ENCODE measurements around the gene ITGB6. TPM values are rescaled to one million over a fixed set of nuclear protein-coding genes. Genes with fewer than 3 reads are reported as not detected.

The ITGB6 gene
- total and polyA plus RNA-seq, 7 donors: 1.8 to 5.1 (median 2.5) TPM; not detected in 4

DNA sequence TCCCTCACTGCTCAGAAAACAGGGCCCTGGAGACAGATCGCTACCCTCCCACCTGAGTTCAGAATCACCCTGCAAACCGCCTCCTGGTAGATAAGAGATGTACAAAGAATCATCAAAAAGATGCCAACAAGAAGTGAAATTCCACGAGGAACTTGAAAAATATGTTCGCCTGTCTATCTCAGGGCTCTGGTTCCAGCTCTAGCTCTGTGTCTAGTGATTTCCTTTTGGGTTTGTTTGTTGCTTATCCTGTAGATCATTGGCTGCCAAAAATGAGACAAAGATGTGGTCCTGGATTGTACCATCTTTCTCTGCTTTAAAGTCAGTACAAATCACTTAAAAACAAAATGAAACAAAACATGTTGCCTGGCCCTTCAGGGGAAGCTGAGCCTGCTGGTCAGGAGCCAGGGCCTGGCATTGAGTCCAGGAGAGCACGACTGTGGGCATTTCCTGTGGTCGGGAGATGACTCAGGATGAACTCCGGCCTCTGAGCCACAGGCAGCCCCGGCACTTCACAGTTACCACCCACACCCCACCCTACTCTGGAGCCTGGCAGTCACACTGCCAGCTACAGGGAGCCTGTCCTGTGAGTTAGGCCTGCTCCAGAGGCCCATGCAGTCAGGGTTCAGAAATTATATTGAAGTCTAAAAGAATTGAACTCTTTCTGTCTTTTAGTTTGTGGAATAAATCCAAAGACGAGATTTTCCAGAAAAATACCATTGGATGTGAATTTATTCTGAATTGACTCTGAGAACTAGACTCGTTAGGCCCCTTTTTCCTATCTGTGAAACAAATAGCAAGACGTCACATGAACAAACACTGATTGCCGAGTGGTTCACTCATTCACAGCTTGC, 8.0 kb upstream of the ITGB6 start:
- intact Hi-C loops (cut with DNase I): no loop called here
- Histone ChIP-seq H3K4me3 (no peak overlapping the region), H3K4me1 (peaks cover 0 to 29% (median 18%) of the 10 kb centered on the region in 4 donors), H3K27me3 (no peaks in the 10 kb centered on the region), H3K27ac (peak overlapping the region; percentile 33 to 79 (median 64)), H3K36me3 (no peaks in the 10 kb centered on the region), H3K9me3 (no peaks in the 10 kb centered on the region)
- peak; percentile 85 for DNase-seq
- no peak for TF ChIP-seq POLR2A (IDR thresholded peaks at IDR 0.05)
- TF ChIP-seq POLR2AphosphoS5 (IDR thresholded peaks at IDR 0.05): no peak
- TF ChIP-seq EP300 (IDR thresholded peaks at IDR 0.05): no peak
- TF ChIP-seq CTCF (IDR thresholded peaks at IDR 0.05): no peak
- 33 to 52% methylated on average over 12 of the region's 12 CpGs for WGBS, 2 donors

DNA sequence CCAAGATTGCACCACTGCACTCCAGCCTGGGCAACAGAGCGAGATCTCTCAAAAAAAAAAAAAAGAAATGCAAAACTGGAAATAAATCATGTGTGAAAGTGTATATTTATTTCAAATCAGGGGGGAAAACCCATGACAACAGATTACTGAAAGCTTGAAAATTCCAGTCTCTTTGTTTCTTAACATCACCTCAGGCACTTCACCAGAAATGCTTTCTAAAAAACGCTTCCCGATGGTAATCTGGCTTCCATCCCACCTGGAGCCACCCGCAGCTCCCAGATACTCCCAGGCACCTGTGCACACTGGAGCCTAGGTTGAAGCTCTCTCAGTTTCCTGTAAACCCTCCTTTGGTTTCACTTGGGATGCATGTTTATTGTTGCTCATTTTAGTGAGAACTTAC, 7.2 kb upstream of the ITGB6 start:
- 84 to 89% methylated on average over 4 of the region's 4 CpGs for WGBS, 2 donors
- intact Hi-C loops (cut with DNase I): no loop called here
- H3K4me1 ChIP-seq: peaks cover 0 to 29% (median 18%) of the 10 kb centered on the region in 4 donors
- H3K36me3 ChIP-seq: no peaks in the 10 kb centered on the region
- no peak for DNase-seq
- H3K9me3 ChIP-seq: no peaks in the 10 kb centered on the region
- no peaks in the 10 kb centered on the region for H3K27me3 ChIP-seq
- H3K4me3 ChIP-seq: no peak overlapping the region
- H3K27ac ChIP-seq: peak overlapping the region in 3 of 4 donors; percentile 33 to 79 (median 72)
- TF ChIP-seq CTCF (IDR thresholded peaks at IDR 0.05): no peak

- Histone ChIP-seq H3K36me3 (no peaks in the 10 kb centered on the region), H3K4me3 (no peak overlapping the region), H3K27ac (no peak overlapping the region), H3K4me1 (peaks cover 0 to 29% (median 18%) of the 10 kb centered on the region in 4 donors), H3K27me3 (no peaks in the 10 kb centered on the region), H3K9me3 (no peaks in the 10 kb centered on the region)
- DNase-seq: no peak
- TF ChIP-seq POLR2AphosphoS5 (IDR thresholded peaks at IDR 0.05) (no peak), EP300 (IDR thresholded peaks at IDR 0.05) (no peak), CTCF (IDR thresholded peaks at IDR 0.05) (no peak), POLR2A (IDR thresholded peaks at IDR 0.05) (no peak)
- 97 to 99% methylated on average over 4 of the region's 4 CpGs for WGBS, 2 donors
- intact Hi-C loops (cut with DNase I): no loop called here
Measured at GRCh38 chr2:160206436-160206835, 6.4 kb upstream of the ITGB6 start.

GRCh38 chr2:160205505-160205904, 5.4 kb upstream of the ITGB6 start:
- H3K4me3 ChIP-seq: no peak overlapping the region
- H3K9me3 ChIP-seq: no peaks in the 10 kb centered on the region
- intact Hi-C loops (cut with DNase I): no loop called here
- H3K27me3 ChIP-seq: no peaks in the 10 kb centered on the region
- WGBS, 2 donors: 25 to 68% methylated on average over 7 of the region's 7 CpGs
- peak overlapping the region; percentile 21 to 58 (median 26) for H3K27ac ChIP-seq
- peak; percentile 71 for DNase-seq
- H3K36me3 ChIP-seq: no peaks in the 10 kb centered on the region
- peaks cover 0 to 29% (median 18%) of the 10 kb centered on the region in 4 donors for H3K4me1 ChIP-seq
- TF ChIP-seq CTCF (IDR thresholded peaks at IDR 0.05): no peak
- TF ChIP-seq EP300 (IDR thresholded peaks at IDR 0.05): no peak
- TF ChIP-seq POLR2A (IDR thresholded peaks at IDR 0.05): no peak
- TF ChIP-seq POLR2AphosphoS5 (IDR thresholded peaks at IDR 0.05): no peak

Data from sigmoid colon (tissue), 7 donors.